ENCODE results near the gene GALNT10.

GALNT10 gene

DNA sequence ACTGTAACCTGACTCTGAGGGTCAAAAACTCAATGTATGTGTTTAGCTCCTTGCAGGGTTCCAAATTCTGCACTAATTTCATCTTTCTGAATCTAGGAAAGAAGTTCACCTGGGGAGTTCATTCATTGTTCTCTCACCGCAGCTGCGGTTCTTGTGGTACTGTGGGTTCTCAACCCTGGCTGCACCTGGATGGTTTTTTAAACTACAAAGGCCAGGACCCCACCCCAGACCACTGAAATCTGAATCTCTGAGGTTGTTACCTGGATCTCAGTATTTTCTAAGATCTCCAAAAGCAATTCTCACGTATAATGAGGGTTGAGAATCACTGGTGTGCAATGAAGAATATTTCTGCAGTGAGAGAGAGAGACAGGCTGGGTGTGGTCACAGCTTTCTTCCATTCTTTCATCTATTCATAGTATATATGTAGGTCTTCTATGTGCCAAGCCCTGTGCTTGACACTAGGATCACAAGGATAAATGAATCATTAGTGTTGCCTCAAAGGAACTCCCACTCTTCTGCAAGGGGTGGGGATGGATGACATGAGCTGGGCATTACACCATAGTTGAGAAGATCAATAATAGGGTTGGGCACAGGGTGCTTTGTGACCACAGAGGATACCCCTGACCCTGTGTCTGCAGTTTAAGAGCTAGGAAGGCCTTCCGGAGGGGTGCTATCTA, 109.8 kb downstream of the GALNT10 start:
- DNase-seq, result no peak

DNA sequence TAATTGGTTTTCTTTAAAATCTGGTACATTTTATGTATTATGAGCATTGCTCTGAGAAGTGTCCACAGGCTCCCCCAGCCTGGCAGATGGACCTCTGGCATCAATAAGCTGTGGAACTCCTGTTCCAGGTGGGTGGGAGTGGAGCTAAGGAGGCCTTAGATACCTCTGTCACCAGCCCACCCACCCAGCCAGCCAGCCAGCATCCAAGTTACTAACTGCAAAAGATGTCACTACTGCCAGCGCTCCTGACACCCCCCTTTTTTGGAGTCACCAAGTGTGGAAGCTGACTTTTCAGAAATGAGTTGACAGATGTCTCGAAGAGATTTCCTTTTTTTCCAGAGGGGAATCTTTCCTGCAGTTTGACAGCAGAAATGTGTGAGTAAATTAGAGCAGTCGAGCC, 111.2 kb downstream of the GALNT10 start:
- DNase-seq, result no peak

DNA sequence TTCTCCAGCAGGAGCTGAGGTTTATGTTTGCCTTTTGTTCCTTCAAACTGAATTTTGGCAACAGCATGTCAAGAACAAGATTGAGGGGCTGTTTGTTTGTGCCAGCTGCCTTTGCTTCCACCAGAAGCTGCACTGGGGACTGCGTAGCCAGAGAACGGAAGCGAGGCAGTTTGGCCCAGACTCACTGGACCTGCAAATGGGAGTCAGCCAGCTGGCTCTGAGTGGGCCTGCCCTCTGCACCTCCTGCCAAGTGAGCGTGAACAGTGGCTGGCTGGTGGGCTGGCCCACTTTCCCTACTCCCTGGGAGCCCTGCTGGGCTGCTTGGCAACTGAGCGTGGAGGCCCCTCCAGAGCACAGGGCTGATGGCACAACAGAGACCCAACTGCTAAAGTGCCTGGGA, 111.6 kb downstream of the GALNT10 start:
- no peak for DNase-seq

DNA sequence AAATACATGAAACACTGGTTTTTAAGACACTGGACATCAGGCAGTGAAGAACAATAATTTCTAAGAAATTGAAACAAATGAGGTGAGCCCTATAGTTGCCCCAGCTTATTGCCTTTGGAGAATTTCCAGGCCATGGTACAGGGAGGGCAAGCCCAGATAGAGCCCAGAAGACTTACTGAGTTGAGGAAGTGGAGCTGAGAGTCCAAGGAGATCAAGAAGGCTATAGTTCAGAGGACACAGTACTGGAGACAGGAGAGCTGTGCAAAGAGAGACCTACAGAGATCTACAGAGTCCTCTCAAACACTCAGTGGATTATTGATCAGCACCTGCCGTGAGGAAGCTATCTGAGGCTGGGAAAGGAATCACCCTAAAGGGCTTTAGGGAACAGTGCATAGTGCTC, 112.6 kb downstream of the GALNT10 start:
- no peak for DNase-seq

DNA sequence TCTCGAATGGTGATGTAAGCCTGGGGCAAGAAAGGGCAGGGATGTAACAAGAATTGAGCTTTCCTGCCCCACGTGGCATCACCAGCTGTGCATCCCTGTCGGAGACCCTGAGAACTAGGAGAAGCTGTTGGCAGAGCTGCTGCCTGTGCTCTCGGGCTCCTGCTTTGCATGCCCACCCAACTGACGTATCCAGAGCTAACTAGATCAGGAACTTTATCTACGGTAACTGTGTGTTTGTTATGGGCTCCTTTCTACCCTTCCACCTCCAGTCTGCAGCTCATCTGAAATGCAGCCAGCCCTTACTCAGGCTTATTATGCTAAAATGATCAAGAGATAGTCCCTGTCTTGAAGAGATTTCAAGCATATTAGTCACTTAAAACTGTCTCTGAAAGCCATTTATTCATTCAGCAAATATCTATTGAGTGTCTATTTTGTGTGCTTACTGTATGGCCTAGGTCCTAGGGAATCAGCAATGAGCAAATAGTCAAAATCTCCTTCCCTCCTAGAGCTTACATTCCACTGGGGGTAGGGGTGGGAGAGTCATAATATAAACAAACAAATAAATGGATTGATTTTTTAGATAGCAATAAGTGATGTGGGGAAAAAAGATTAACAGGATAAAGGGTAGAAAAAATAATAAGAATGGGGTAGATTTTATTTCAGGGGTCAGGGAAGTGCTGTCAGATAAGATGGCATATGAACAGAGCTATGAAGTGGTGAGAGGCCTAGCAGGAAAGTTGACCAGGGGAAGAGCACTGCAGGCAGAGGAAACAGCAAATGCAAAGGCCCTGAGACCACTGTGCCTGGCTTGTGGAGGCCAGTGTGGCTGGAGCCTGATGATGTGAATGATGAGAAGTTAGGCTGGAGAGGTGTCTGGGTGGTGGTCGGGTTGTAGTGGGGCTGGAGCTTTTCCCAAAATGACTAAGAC, 118.2 kb downstream of the GALNT10 start:
- DNase-seq, result no peak

DNA sequence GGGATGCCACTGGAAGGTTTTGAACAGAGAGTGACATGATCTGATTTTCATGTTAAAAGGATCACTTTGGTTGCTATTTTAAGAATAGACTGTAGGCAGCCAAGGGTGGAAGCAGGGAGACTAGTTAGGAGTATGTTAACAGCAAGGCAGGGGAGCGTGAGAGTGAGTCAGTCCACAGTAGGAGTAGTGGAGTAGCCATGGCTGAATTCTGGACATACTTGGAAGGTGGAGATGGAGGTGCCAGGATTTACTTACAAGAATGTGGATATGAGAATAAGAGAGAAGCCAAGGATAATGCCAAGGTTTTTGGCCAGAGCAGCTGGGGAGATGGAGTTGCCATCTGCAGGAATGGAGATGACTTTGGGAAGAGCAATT, 118.8 kb downstream of the GALNT10 start:
- no peak for DNase-seq

DNA sequence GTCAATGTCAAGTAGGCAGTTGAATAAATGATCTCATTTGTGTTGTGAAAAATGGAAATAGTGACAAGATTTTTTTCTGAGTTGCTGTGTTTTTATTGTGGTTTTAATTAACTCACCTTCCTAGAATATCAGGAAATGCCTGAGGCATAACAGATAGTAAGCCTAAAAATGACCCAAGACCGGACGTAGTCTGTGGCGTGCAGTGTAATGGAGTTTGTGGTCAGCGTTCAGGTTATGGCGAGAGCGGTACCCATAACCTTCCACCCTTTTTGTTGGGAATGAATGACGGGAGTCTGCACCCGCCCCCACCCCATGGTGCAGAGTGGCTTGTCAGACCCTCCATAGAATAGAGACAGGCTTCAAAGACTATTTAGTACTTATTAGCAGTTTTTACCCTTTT, 119.3 kb downstream of the GALNT10 start:
- DNase-seq, result no peak

DNA sequence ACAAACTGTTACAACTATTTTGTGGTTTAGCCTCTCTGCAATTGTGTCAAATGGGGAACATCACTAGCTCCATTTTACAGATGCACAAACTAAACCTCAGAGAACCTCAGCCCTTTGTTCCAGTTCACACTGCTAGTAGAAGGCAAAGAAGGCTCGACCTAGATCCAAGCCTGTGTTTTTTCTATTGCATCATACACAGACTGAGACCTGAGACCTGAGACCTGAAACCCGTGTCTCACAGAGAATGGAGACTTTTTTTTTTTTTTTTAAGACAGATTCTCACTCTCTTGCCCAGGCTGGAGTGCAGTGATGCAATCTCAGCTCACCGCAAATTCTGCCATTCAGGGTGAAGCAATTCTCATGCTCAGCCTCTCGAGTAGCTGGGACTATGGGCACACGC, 120.8 kb downstream of the GALNT10 start:
- peak; percentile 29 for DNase-seq

DNA sequence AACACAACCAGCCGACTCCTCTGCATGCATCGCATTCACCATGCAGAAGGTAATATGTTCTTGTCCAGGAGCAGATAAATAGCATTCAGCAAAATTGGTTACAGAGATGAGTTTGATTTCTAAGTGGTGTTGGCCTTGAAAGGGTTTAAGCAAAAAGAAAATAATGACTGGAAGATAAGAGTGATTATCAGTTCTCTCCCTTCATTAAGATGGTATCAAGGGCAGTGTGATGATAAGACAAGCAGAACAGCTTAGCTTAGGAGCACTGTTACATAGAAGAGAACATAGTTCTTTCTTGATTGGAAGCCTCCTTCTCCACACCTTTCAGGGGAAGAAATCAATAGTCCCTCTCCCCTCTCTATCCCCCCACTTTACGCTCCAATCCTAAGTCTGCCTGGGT, 121.5 kb downstream of the GALNT10 start:
- no peak for DNase-seq

DNA sequence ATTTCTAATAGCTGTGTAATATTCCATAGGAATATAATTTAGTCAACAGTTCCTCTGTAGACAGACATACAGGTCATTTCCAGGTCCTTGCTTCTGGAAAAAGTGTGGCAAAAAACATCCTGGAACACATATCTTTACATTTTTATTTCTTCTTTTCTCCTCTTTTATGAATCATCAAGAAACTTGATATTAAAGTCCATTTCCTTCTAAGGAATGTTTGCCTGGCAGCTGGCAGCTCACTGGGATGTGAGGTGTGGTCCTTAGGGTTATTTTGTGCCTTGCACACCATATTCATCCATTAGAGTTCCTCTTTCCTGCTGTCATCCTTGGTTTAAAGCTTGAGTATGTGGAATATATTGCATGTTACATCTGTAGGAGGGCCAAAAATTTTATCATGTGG, 122.0 kb downstream of the GALNT10 start:
- no peak for DNase-seq

DNA sequence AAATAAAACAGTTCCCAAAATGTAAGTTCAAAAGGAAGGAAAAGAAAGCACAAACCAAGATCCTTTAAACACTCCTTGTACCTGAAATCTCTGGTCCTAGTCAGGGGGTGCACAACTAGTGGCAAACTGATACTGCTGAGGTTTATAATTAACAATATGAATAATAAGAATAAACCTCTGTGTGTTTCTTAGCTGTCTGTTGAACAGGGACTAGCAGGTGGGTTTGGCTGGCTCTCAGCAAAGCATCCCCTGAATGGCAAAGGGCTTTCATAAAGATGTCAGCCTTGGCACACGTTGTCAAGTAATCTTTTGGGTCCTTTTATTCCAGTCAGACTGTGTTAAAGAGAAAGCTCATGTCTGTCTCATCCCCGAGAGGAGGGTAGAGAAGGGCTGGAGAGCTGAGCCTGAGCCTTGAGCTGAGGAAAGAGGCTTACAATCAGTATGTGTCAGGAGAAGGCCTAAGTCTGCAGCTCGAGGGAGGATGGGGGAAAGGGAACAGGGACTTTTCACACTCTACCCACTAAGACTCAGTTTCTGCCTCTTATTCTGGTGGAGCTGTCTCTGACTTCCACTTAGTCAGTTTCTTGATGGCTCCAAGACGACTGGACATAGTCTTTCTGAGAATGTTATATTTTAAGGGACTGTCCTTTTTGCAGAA, 123.0 kb downstream of the GALNT10 start:
- DNase-seq, result no peak

DNA sequence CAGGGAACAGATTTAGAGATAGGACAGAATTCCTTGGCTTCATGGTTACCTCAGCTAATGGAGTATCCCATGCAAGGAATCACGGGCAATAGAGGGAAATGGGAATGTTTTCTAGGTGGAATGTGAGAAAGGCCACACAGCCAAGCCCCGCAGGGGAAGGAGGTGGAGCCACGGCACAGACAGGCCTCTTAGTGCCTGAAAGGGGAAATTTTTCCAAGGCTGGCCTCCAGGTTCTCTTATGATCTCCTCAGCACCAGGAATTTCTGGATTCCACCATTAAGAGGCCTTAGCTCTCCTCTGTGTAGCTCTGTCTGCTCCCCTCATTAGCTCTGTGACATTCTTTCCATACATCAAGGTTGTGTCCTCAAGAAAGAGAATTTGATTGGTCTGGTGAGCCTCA, 124.7 kb downstream of the GALNT10 start:
- no peak for DNase-seq

DNA sequence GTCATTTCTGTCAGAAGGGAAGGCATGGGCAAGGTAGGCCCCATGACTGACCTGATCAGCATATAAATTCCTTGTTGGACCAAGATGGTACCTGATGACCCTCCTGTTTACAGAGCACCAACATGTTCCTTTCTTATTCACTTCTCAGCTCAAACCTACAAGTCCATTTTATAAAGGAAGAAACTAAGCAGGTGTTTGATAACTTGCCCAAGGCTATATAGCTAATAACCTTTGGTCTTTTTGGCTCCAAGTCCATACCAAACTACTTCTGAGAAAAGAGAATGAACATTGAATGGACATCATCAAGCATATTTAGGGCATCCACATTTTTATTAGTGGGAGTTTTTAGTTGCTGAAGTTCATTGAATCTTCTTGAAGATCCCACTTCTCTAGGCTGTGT, 125.2 kb downstream of the GALNT10 start:
- no peak for DNase-seq

DNA sequence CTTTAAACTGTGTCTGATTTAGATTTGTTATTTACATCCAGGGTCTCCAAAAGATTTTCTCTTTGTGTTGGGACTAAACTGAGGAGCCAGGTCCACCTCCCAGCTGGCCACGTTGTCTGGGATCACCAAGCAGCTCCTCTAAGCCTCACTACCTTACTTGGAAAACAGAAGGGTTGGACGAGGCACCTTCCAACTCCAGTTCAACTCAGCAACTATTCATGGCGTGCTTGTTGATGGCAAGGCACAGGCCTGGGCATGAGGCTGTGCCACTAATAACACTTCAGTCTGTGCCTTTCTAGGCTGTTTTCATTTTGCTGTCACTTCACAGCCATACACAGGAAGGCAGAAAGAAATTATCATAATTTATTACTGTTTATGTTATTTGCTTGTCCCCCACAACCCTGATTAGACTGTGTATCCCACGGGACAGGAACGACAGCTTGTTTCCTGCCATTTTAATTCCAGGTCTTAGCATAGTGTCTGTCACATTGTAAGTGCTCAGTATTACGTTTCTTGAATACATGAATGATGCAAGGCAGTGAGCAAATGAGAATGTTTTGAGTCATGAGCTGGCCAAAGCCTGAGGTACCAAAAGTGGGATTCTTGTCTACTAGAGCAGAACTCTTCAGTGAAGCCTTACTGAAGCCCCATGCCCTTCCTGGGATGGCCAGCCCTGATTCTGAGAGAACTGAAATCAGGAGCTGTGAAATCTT, 125.8 kb downstream of the GALNT10 start:
- no peak for DNase-seq

DNA sequence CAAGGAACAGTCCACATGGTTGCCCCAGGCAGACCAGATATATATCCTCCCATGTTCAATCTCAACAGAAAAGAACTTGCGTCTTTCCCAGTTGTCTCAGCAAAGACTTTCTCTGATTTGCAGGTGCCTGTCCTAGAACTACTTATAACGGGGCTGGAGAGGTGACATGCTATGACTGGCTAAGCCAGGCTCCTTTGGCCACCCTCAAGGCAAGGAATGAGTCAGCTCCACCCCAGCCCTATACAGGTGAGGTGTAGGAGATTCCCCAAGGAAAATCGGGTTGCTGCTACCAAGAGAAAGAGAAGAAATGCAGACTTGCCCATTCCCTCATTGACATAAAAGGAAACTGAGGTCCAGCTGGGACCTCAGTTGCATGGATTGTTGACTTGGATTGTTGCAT, 127.4 kb downstream of the GALNT10 start:
- no peak for DNase-seq

DNA sequence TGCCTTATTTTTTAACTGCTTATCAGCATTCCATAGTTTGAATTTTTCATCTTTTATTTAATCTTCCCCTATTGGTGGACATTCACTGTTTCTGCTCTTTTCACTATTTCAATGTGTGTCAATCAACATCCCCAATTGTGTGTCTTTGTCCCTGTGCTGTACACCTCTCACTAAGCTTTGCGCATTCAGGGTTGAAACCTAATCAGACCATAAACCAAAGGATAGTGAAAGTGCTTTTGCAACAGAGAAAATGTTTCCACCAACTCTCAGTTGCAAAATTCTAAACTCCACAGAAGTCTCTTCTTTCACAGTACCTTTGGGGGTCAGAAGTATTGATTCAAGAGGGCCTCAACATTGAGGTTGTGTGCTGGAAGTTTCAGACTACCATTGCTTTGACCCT, 128.2 kb downstream of the GALNT10 start:
- no peak for DNase-seq

DNA sequence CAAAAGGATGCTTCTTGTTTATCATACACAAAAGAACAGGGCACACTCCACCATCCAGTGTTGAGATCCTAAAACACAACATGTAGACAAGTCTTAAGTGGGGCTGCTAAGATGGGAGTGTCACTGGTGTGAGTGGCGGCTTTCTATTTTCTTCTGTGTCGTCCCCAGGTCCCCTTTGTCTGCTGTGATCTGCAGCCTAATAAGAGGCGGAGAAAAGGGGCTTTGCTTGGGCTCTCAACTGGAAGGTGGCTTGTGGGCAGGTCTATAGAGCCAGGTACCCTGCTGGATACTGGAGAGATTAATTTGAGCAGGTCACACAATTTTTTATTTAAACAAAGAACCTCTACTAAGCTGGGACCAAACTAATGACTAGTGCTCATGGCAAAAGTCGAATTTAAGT, 129.2 kb downstream of the GALNT10 start:
- DNase-seq, result no peak

DNA sequence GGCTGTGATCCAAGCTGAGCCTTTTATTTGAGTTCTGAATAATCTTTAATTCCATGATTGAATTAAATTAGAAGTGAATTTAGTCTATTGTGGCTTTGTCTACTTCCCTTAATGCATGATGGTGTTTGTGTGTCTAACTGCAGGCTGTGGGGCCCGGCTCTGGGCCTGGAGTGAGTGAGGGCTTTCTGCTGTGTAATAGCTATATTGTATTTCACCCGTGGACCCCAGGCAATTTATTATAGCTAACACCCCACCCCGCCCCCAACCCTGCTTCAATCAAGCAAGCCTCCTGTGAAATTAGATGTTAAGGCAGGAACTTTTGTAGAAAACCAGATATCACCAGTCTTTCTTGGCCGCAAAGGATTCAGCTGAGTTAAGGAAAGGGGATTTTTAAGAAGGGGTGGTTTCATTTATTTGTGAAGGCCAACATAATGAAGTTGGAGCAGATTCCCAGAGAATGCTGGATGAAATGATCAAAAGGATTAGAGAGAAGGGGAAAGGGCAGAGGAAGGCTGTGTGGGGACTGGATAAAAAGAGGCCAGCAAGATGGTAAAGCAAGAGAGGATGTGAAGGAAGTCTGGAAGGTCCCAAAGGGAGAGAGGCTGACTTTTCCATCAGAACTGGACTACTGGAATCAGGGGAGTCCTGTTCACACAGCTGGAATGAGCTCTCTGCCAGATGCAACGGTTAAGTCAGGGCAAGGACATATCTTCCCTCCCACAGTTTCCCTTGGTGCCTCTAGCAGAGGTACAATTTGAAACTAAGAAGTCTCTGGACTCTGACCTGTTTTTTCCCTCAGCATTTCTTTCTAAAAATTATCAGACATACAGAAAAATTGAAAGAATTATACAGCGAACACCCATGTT, 129.9 kb downstream of the GALNT10 start:
- DNase-seq, result no peak

DNA sequence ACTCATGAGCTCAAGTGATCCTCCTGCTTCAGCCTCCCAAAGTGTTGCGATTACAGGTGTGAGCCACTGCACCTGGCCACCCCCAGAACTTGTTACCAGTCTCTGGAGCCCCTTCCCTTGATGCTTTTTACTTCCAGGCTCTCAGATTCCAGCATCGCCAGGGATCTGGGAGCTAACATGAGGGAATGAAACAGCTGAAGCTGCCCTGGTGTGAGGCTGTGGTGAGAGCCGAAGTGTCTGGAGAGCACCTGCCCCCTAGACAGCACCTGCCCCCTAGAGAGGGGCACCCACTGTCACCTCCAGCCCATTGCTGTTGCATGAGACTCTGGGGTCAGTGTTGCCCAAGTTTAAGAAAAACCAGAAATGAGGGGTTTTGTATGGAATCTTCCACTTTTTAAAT, 131.0 kb downstream of the GALNT10 start:
- no peak for DNase-seq

DNA sequence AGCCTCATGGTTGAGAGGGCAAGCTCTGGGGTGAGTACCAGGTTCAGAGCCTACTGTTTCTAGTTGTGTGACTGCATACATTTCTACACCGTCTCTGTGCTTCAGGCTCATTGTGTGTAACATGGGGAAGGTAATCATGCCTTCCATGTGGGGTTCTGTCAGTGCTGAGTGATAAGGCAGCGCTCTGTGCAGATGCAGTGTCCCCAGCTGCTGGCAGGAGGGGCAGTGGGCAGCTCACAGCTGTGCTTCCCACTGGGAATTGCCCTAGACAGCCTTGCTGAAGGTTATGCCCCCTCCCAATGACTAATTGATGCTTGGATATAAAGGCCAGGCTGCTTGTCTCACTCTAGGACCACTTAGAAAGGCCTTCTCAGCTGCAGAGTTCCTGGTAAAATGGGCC, 133.5 kb downstream of the GALNT10 start:
- no peak for DNase-seq

DNA sequence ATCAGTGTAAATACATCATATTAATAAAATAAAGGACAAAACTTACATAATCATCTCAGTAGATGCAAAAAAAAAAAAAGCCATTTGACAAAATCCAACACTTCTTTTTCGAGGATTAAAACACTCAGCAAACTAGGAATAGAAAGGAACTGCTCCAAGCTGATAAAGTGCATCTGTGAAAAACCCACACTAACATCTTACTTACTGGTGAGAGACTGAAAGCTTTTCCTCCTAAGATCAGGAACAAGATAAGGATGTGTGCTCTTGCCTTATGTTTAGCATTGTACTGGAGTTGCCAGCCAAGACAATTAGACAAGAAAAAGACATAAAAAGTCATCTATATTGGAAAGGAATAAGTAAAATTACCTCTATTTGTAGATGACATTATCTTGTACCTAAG, 135.0 kb downstream of the GALNT10 start:
- DNase-seq, result no peak

DNA sequence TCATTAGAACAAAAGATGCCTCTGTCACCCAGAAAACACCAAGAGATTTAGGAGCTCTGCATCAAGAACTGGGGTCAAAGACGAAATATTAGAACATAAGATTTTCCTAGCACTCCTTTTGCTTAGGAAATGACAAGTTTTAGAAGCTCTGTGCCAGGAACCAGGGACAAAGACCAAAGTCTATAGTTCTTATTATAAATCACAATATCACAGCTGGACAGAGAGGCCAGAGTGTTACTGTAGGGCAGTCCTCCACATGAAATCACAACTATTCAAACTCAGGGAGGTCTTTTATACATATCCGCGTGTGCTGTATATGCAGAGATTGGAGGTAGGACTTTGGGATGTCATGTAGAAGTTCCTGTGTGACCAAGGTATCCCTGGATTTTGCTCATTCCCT, 138.5 kb downstream of the GALNT10 start:
- DNase-seq, result no peak

Measured in stimulated activated CD4-positive, alpha-beta T cell treated with anti-CD3 and anti-CD28 coated beads, Interleukin-15, amount 100 ng/mL, for 24 hours (primary cell).